GM12873 (cell line): ENCODE measurements around the gene PRR12.

ENCODE experiments used
- TF ChIP-seq, protein P1 (sequence below): IDR thresholded peaks from 2 replicates; pipeline ENCODE4 v1.5.1; 2012; ENCODE audit warnings: low read depth, mild to moderate bottlenecking, moderate library complexity, low read length, control low read depth; ENCODE audit not compliant: insufficient read depth; ENCODE audit errors: missing control alignments

The PRR12 gene

DNA sequence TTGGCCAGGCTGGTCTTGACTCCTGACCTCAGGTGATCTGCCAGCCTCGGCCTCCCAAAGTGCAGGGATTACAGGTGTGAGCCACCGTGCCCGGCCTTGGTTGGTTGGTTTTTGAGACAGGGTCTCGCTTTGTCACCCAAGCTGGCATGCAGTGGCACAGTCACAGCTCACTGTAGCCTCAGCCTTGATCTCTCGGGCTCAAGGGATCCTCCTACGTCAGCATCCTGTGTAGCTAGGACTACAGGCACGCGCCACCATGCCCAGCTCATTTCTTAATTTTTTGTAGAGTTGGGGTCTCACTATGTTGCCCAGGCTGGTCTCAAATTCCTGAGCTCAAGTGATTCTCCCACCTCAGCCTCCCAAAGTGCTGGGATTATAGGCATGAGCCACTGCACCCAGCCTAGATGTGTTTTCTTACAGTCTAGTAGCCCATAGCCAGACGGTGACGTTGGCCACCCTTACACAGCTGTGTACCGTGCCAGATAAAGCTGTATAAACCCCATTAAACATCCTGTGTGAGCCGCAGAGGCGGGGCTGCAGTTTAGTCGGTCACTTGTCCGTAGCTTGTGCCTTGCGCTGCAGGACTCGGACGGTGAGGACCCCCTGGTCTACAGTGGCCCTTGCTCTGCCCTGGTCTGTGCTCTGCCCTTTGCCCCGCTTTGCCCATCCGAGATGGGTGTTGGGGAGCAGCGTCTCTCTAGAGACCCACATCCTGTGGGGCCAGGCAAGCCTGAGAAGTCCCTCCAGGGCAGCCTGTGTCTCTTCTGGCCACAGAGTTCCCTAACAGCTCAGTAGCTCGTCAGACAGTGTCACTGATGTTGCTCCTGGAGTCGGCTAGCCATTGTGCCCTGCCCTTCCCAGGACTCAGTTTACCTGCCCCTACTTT, 64.8 kb downstream of the PRR12 start:
- TF ChIP-seq, protein P1, sequence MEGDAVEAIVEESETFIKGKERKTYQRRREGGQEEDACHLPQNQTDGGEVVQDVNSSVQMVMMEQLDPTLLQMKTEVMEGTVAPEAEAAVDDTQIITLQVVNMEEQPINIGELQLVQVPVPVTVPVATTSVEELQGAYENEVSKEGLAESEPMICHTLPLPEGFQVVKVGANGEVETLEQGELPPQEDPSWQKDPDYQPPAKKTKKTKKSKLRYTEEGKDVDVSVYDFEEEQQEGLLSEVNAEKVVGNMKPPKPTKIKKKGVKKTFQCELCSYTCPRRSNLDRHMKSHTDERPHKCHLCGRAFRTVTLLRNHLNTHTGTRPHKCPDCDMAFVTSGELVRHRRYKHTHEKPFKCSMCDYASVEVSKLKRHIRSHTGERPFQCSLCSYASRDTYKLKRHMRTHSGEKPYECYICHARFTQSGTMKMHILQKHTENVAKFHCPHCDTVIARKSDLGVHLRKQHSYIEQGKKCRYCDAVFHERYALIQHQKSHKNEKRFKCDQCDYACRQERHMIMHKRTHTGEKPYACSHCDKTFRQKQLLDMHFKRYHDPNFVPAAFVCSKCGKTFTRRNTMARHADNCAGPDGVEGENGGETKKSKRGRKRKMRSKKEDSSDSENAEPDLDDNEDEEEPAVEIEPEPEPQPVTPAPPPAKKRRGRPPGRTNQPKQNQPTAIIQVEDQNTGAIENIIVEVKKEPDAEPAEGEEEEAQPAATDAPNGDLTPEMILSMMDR = no peak

DNA sequence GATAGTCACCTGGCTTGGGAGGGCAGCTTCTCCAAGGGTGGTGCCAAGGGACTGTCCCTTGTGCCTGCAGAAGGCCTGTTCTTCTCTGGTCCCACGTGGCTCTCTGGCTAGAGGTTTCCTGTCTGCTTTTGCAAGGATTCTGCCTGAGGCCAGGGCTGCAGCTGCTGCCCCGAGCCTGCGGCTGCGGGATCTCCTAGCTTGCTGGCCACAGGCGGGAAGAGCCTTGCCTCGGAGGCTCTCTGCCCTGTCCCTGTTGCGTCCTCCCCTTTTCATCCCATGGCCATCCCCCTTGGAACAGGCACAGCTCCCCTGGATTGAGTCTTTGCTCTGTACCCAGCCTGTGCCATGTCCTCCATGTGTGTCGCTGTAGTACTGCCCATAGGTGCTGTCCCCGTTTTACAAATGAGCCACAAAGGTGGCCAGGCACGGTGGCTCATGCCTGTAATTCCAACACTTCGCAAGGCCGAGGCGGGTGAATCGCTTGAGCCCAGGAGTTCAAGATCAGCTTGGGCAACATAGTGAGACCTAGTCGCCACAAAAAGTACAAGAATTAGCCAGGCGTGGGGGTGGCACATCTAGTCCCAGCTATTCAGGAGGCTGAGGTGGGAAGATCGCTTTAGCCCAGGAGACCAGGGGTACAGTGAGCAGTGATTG, 65.6 kb downstream of the PRR12 start:
- TF ChIP-seq, protein P1 = no peak

DNA sequence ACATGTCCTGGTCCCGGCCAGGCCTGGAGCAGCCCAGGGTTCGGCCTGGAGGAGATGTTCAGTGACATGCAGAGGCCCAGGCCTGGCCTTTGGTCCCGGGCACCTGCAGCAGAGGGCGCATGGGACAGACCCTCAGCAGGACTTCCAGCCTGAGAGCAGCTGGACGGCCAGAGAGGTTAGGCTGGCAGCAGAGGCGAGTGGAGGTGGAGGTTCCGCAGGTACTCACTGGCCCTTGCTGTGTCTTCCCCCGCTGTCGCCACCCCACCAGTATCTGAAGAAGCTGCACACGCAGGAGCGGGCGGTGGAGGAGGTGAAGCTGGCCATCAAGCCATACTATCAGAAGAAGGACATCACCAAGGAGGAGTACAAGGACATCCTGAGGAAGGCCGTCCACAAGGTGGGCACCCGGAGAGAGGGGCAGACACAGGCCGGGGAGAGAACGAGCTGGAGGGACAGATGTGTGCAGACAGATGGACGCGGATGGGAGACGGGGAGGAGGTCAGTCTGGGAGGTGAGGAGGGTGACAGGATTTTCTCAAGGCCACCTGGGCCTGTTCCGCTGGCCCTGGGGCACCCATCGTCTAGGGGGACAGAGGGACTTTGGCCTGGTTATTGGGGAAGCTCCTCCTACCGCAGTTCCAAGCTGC, 66.6 kb downstream of the PRR12 start:
- TF ChIP-seq, protein P1 = no peak

DNA sequence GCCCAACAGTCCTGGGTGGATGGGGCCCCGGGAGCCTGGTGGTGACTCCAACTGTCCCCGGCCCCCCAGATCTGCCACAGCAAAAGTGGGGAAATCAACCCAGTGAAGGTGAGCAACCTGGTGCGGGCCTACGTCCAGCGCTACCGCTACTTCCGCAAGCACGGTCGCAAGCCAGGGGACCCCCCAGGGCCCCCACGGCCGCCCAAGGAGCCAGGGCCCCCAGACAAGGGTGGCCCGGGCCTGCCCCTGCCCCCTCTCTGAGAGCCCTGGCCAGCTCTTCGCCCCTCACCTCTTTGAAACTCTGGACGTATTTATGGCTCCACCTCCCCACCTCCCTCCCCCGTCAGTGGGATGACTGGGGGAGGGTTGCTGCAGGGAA, 67.1 kb downstream of the PRR12 start:
- TF ChIP-seq, protein P1 = no peak

DNA sequence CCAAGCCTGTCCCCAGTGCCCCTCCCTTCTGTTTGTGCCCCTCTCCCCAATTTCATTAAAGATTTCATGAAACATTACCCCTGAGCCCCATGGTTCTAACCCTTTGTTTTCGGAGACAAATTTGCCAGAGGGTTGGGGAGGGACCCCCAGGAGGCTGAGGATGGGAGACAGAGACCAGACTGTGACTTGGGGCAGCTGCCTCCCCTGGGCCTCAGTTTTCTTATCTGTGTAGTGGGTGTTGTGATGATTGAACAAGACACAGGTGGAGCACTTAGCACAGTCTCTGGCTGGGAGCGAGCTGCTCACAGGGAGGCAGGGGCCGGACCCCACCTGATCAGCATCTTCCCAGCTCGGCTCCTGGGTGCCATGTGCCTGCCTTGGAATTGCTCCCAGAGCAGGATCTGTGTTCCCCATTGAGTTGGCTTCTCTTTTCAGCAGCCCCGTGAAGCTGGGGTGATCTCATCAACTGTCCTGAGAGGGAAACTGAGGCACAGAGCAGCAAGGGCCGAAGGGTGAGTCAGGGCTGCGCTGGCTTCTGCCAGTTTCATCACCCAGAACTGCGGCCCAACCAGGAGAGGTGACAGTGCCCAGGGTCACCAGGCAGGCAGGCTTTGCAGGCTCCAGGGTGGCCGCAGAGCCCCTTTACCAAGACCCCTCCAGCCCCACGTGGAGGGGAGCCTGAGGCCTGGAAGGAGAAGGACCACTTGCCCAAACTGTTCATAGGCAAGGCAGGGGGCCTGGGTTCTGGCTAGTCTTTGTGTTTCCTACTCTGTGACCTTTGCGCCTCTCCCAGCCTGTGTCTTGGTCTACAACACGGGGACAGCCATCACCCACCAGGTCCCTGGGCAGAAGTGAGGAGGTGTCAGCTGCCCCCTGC, 67.8 kb downstream of the PRR12 start:
- TF ChIP-seq, protein P1 = no peak

DNA sequence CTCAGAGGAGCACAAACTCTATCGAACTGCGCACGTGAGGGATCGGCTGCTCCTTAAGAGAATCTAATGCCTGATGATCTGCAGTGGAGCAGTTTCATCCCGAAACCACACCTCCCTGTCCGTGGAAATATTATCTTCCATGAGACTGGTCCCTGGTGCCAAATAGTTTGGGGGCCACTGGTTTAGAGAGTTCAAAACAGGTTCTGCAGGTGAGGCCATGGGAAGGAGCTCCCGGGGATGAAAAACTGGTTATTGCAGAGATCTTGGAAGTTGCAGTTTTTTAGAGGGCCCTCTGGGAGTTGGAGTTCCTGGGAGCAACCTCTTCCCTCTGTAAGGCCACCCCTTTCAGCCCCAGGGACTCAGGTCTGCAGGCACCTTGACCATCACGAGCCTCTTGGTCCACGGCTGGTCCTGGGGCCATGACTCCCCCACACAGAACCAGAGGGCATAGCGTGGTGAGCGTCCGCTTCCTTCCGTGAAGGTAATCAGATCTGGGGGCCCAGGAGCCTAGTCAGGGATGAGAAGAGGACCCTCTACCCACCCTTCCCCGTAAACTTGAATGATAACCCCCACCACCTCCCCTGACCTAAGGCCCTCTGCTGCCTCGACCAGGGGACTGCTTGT, 69.5 kb downstream of the PRR12 start:
- TF ChIP-seq, protein P1 = no peak
